Stimulated activated CD4-positive, alpha-beta T cell treated with anti-CD3 and anti-CD28 coated beads, Interleukin-4, amount 100 ng/mL, for 24 hours (primary cell): ENCODE results near the gene AP4M1.

ENCODE experiments used
- DNase-seq: peaks from one replicate; pipeline ENCODE4 v3.0.0-alpha.2; 2020

The AP4M1 gene

DNA sequence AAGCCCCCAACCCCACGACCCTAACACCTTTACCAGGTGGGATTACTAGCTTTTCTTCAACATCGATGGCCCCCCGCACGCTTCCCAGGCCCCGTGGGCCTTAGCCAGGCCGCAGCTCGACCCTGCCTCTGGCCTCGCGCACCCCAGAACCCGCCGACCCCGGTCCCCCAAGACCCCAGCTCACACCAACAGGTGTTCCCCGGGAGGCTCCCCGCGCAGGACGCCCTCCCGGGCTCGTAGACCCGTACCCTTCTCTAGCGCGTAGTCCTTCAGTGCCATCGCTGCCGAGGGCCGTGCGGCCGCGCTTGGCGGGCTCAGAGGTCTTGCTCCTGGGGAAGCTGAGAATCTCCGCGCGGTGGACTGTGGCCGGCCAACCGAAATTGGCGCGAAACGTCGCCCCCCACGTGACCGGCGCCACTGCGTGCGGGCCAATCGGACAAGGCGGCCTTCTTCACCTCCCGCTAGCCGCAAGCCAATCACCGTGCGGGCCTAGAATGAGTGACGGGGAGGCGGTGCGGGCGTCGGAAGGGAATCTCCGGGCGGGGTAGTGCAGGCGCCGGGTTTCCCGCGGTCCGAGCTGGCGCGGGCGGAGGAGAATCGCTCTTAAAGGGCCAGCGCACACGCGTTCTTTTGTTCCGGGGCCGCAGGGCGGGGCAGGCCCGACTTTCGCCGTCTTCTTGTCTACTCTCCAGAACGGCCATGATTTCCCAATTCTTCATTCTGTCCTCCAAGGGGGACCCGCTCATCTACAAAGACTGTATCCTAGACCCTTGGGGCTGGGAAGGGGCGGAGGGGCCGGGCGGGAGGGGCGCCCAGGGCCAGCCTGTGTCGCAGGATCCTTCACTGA is at the start of gene AP4M1, which contains the start of gene MCM7:
Gene AP4M1, plus strand, starts transcription at position 628 of the 847 bp plus-strand sequence. Its CDS starts 72 bp downstream, at position 700.
Gene MCM7, minus strand, starts transcription at position 382 of the 847 bp plus-strand sequence. Its CDS starts 103 bp downstream, at position 279.
- peak; percentile 98 for DNase-seq

- peak; percentile 21 for DNase-seq
Measured at GRCh38 chr7:100053215-100053614, 48.2 kb upstream of the AP4M1 start.

GRCh38 chr7:100057006-100057405 is 44.4 kb upstream of the AP4M1 start:
- DNase-seq: no peak

GRCh38 chr7:100059251-100059739 is 42.1 kb upstream of the AP4M1 start:
- no peak for DNase-seq

DNA sequence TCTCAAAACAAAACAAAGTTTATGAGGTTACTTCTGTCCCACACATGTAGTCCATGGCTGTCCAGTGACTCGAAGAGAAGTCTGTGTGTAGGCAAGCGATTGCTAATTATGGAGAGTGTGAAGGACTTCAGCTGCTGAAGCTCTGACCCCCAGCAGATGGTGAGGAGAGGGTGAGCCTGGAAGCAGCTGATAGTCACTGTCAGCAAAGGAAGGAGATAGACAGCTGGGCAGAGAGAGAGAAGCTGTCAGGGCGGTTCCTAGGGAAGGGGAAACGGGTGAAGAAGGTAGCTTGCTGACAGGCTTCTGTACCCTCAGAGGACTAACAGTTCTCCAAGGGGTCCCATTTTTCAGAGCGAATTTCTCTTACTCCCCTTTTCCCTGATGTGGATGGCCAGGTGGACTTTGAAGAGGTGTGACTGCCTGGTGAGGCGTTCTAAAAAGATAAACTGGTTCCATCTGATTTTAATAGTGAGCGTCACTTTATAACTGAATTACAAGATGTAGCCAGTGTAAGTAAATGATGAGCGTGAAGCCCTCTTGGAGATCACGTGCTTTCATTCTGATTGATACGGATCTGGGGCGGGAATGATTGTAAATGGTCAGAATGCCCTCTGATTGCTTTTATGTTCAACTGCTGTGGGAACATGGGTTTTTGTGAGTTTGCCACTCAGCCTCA is 39.8 kb upstream of the AP4M1 start:
- no peak for DNase-seq

- no peak for DNase-seq
Measured at GRCh38 chr7:100063376-100063775, 38.1 kb upstream of the AP4M1 start.

DNA sequence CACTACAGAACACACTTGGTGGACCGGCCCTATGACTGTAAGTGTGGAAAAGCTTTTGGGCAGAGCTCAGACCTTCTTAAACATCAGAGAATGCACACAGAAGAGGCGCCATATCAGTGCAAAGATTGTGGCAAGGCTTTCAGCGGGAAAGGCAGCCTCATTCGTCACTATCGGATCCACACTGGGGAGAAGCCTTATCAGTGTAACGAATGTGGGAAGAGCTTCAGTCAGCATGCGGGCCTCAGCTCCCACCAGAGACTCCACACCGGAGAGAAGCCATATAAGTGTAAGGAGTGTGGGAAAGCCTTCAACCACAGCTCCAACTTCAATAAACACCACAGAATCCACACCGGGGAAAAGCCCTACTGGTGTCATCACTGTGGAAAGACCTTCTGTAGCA is 37.3 kb upstream of the AP4M1 start:
- no peak for DNase-seq

- DNase-seq: no peak
Measured at GRCh38 chr7:100065452-100066186, 35.8 kb upstream of the AP4M1 start.

DNA sequence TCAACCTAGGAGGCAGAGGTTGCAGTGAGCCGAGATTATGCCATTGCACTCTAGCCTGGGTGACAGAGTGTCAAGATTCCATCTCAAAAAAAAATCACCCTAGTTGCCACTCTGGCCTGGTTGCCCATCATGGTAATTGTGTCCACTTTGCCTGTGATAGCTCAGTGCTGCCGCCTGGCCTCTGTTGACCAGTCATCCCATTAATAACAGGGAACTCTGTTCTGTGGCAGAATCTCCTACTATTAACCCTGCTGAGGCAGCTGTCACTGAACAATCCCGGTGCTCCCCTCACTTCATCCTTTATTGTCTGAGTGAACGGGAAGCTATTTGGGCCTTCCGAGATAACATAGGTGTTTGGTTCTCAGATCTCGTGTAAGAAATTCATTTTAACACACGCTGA is 34.5 kb upstream of the AP4M1 start:
- no peak for DNase-seq

DNA sequence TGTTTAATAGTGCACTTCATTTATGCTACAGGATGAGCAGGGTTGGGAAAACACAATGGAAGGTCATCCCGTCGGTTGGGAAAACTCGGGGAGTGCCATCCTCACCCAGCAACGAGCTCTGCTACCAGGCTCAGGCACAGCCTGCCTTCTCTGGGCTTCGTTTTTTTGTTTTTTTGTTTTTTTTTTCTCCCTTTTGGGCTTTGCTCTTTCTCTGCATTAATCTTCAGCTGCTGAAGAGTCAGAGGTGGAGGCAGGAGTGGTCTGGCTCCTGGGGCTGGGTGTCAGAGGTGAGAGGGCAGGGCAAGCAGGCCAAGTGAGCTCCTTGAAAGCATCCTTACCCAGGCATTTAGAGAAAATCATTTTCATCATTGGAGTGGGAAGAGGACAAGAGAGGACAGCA is 31.5 kb upstream of the AP4M1 start:
- no peak for DNase-seq

GRCh38 chr7:100071018-100071723 is 30.3 kb upstream of the AP4M1 start:
- DNase-seq: no peak

DNA sequence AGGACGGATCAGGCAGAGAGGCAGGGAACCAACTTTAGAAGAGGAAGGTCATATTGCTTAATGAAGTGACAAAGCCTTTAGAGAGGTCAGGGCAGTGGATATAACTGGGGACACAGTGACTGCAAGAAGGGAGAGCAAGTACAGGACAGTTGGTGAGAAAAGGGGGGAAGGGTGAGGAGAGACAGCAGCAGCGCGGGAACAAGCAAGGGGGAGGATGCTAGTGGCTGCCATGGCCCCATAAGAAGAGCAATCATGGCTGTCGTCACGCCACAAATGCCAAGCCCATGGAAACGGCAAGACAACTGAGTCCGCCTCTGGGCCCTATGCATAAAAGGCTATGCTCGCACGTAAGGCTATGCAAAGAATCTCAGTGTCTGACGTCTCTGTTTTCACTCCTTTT is 29.0 kb upstream of the AP4M1 start:
- no peak for DNase-seq

DNA sequence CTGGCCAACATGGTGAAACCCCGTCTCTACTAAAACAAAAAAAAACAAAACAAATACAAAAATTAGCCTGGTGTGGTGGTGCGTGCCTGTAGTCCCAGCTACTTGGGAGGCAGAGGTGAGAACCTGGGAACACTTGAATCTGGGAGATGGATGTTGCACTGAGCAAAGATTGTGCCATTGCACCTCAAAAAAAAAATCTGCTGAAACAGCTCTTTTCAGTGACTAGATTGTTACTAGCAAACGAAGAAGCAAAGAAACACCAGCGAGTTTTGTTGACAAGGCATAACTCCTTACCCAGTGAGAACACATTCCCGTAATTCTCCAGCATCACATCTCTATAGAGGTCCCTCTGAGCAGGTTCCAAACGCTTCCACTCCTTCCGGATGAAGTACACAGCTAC is 26.6 kb upstream of the AP4M1 start:
- no peak for DNase-seq

GRCh38 chr7:100075418-100075817 is 26.0 kb upstream of the AP4M1 start:
- no peak for DNase-seq

- DNase-seq: no peak
Measured at GRCh38 chr7:100077205-100077604, 24.2 kb upstream of the AP4M1 start.

- no peak for DNase-seq
Measured at GRCh38 chr7:100079024-100079560, 22.4 kb upstream of the AP4M1 start.

GRCh38 chr7:100080907-100081534 is 20.4 kb upstream of the AP4M1 start:
- no peak for DNase-seq

GRCh38 chr7:100081535-100082102 is 19.8 kb upstream of the AP4M1 start, which contains the start of gene ZNF3:
TSS of gene ZNF3 (minus strand) at chr7:100081723. CDS start at chr7:100077357, 4,366 bp downstream.
- DNase-seq: peak; percentile 99

GRCh38 chr7:100082978-100083377 is 18.5 kb upstream of the AP4M1 start:
- no peak for DNase-seq

GRCh38 chr7:100085515-100085914 is 15.9 kb upstream of the AP4M1 start:
- DNase-seq: no peak

- no peak for DNase-seq
Measured at GRCh38 chr7:100087055-100087750, 14.2 kb upstream of the AP4M1 start.
